K562 (cell line): ENCODE results near the gene FOXN1. TPM values are rescaled to one million over a fixed set of nuclear protein-coding genes. Genes with fewer than 3 reads are reported as not detected.

Experiments used
- ATAC-seq: fragments of 200-7000 bp; cut with Tn5 transposase; 3 replicates; pipeline ENCODE4 v1.9.1; 2020; ENCODE audit warnings: moderate library complexity
- BruUV-seq: library from RNA; stranded (reverse); fragments of 400-500 nt; replicated peaks from 2 replicates; lab custom pipeline; 2021; lab: Mats Ljungman, UMichigan
- CTCF ChIA-PET: fragments of 300-600 bp; formaldehyde crosslinking; extraction: SDS; loops from one replicate; lab custom pipeline; 2021; ENCODE audit warnings: low intra/inter-chr PET ratio; lab: Yijun Ruan, JAX
- POLR2A ChIA-PET: fragments of 300-600, 350-650 bp; sonication (Branson Sonifier 250); formaldehyde crosslinking; extraction: SDS; loops from one replicate; lab custom pipeline; 2021; ENCODE audit warnings: antibody characterized with exemption, inconsistent platforms; lab: Yijun Ruan, JAX
- DNase-seq, 4 experiments: peaks; one replicate each; pipeline versions ENCODE4 v3.0.0 to v3.0.0-alpha.2; 2011 to 2018; ENCODE audit warnings: low spot score in 3 of 4, mixed read lengths in 3 of 4; ENCODE audit errors: extremely low read depth in 1 of 4
- FAIRE-seq: peaks from 2 replicates; lab custom pipeline; 2011; peaks lifted over from hg19 to GRCh38; lab: Jason Lieb, UNC
- H2AFZ ChIP-seq: 2 replicates; pipeline ENCODE4 v1.6.0; 2011; ENCODE audit warnings: low read depth, low read length, control low read depth, inconsistent platforms
- H3K27ac ChIP-seq: fragments of 200-600 bp; 3 replicates; pipeline ENCODE4 v1.8.0; 2011; ENCODE audit warnings: low read depth, mild to moderate bottlenecking, control low read depth, inconsistent platforms, low read length, moderate library complexity, mixed read lengths; ENCODE audit errors: extremely low read depth
- H3K27me3 ChIP-seq, 2 experiments: fragments of 300-600 bp in 1 of 2; 2 replicates in 1 of 2; 3 replicates in 1 of 2; pipeline versions ENCODE4 v1.6.0 to v1.8.0; 2011; ENCODE audit warnings: inconsistent platforms in 2 of 2, low read length in 2 of 2, mild to moderate bottlenecking in 1 of 2, mixed read lengths in 1 of 2, moderate library complexity in 1 of 2; ENCODE audit not compliant: control insufficient read depth in 2 of 2, insufficient read depth in 2 of 2
- H3K36me3 ChIP-seq: fragments of 300-600 bp; 3 replicates; pipeline ENCODE4 v1.8.0; 2011; ENCODE audit warnings: mild to moderate bottlenecking, low read length, inconsistent platforms; ENCODE audit not compliant: control insufficient read depth, insufficient read depth
- H3K4me1 ChIP-seq, 2 experiments: fragments of 200-600 bp in 1 of 2; replicated peaks in 1 of 2; 2 replicates in 1 of 2; 3 replicates in 1 of 2; pipeline versions ENCODE4 v1.5.1 to v1.8.0; 2011; ENCODE audit warnings: inconsistent platforms in 2 of 2, low read length in 2 of 2, mild to moderate bottlenecking in 1 of 2, mixed read lengths in 1 of 2, moderate library complexity in 1 of 2; ENCODE audit not compliant: control insufficient read depth in 2 of 2, insufficient read depth in 2 of 2
- H3K4me2 ChIP-seq: 2 replicates; pipeline ENCODE4 v1.6.1; 2011; ENCODE audit warnings: low read length, control low read depth, inconsistent platforms, mixed read lengths; ENCODE audit not compliant: insufficient read depth
- H3K4me3 ChIP-seq: fragments of 200-600 bp; sonication (generic), shearing (Covaris generic); 2 replicates; pipeline ENCODE4 v1.5.1; 2016; ENCODE audit warnings: control low read depth, inconsistent platforms
- H3K79me2 ChIP-seq: fragments of 200-600 bp; 3 replicates; pipeline ENCODE4 v1.8.0; 2011; ENCODE audit warnings: low read length, inconsistent platforms; ENCODE audit not compliant: control insufficient read depth, insufficient read depth
- H3K9ac ChIP-seq, 2 experiments: 2 replicates each; pipeline versions ENCODE4 v1.6.0 to v1.6.1; 2011; ENCODE audit warnings: low read depth in 2 of 2, low read length in 2 of 2, control low read depth in 1 of 2, inconsistent platforms in 1 of 2, mild to moderate bottlenecking in 1 of 2, mixed read lengths in 1 of 2; ENCODE audit not compliant: insufficient read depth in 1 of 2
- H3K9me1 ChIP-seq: one replicate; pipeline ENCODE4 v1.6.0; 2011; ENCODE audit warnings: inconsistent platforms, mild to moderate bottlenecking, low read length, moderate library complexity; ENCODE audit not compliant: control insufficient read depth, insufficient read depth
- H3K9me3 ChIP-seq: replicated peaks from 2 replicates; pipeline ENCODE4 v1.5.1; 2011; ENCODE audit warnings: low read depth, low read length, inconsistent platforms; ENCODE audit not compliant: control insufficient read depth, insufficient read depth
- H4K20me1 ChIP-seq: replicated peaks from 2 replicates; pipeline ENCODE4 v1.6.1; 2011; ENCODE audit warnings: low read length, inconsistent platforms, mixed read lengths; ENCODE audit not compliant: control insufficient read depth, insufficient read depth
- MAFG ChIP-seq: fragments of 450-650 bp; conservative IDR thresholded peaks from 2 replicates; pipeline ENCODE4 v1.6.1; 2016; ENCODE audit warnings: missing genetic modification characterization, missing compliant biosample characterization
- NCOA6 ChIP-seq: fragments of 450-650 bp; IDR thresholded peaks from 2 replicates; pipeline ENCODE4 v1.6.1; 2017; ENCODE audit warnings: mild to moderate bottlenecking
- POLR2H ChIP-seq: IDR thresholded peaks from 2 replicates; pipeline ENCODE4 v1.6.1; 2016; ENCODE audit warnings: missing genetic modification characterization, low read depth, mild to moderate bottlenecking, control low read depth, missing compliant biosample characterization, moderate library complexity
- SPI1 ChIP-seq: IDR thresholded peaks from 2 replicates; pipeline ENCODE4 v1.6.1; 2011; ENCODE audit warnings: low read depth, low read length, control low read depth, borderline replicate concordance
- TEAD1 ChIP-seq, 2 experiments: fragments of 450-650 bp in 1 of 2; sonication (generic) in 1 of 2; formaldehyde crosslinking; IDR thresholded peaks; 2 replicates each; pipeline versions ENCODE4 v1.4.0 to v1.8.0; 2020 to 2022; ENCODE audit warnings: mild to moderate bottlenecking in 2 of 2, missing genetic modification reagents in 1 of 2
- WGBS: fragments of 100-300 bp; shearing (Covaris generic); methylation state at CpG from one replicate; pipeline ENCODE4 v1.1.6; 2016; ENCODE audit warnings: low coverage, mixed read lengths; ENCODE audit not compliant: insufficient coverage; ENCODE audit errors: missing lambda C conversion rate; 5-methylcytosine and 5-hydroxymethylcytosine counted together
- in situ Hi-C: fragments of 300-500 bp; cut with MboI; formaldehyde crosslinking; loops from 4 replicates; pipeline ENCODE4 v1.15.0; 2018; ENCODE audit warnings: inconsistent platforms, mixed read lengths
- intact Hi-C: fragments of 100-400 bp; cut with micrococcal nuclease; formaldehyde crosslinking; loops from 2 replicates; pipeline ENCODE4 v1.14.2; 2022
- polyA plus RNA-seq, 8 experiments: library from polyadenylated mRNA; depleted of rRNA in 4 of 8; stranded (reverse) in 5 of 8; unstranded in 3 of 8; fragments of >200 nt; fragmentation: Nextera tagmentation in 2 of 8; fragmentation: Illumina TruSeq in 1 of 8; extraction: Ambion mirVana in 2 of 8; extraction: Trizol in 1 of 8; gene quantifications; 2 replicates each; pipeline versions ENCODE4 v1.2.1 to v1.2.3, GENCODE V29; 2011 to 2014; ENCODE audit warnings: inconsistent platforms in 1 of 8, missing spikeins in 1 of 8
- total RNA-seq, 7 experiments: library from RNA; depleted of rRNA in 6 of 7; stranded (reverse); fragments of >200 nt in 6 of 7; fragmentation: Illumina TruSeq in 2 of 7; extraction: Trizol in 2 of 7; gene quantifications; 2 replicates each; pipeline versions ENCODE4 v1.2.1 to v1.2.3, GENCODE V29; 2011 to 2021; ENCODE audit warnings: low replicate concordance in 1 of 7

The FOXN1 gene
- total and polyA plus RNA-seq, 9 of the 15 experiments (the other 6 are each of a cell fraction or from before 2014, with no cell fraction given) = not detected

GRCh38 chr17:28584434-28584833, 78.3 kb downstream of the FOXN1 start:
- in situ Hi-C loops (no loop called here), intact Hi-C loops (no loop called here)
- TF ChIP-seq POLR2H (no peak), NCOA6 (no peak), SPI1 (no peak)
- H3K9ac ChIP-seq = no peak overlapping the region
- H3K9me3 ChIP-seq = no peaks in the 10 kb centered on the region
- H2AFZ ChIP-seq = no peak overlapping the region
- ATAC-seq (no peak), DNase-seq (no peak), FAIRE-seq (no peak)
- ChIA-PET CTCF (no interaction called here), POLR2A (interaction anchor here (0.6 to 16.7 kb wide), 6 partner anchors 8 to 243 kb away, joined by 3 to 274 read pairs (median 6); partner anchors contain the start of genes ALDOC, PIGS and SPAG5)
- peaks cover 3% of the 10 kb centered on the region for H3K9me1 ChIP-seq
- H3K4me2 ChIP-seq = no peak overlapping the region
- peaks cover 93% of the 10 kb centered on the region for H3K36me3 ChIP-seq
- 89% methylated on average over 3 of the region's 3 CpGs for WGBS
- no peak overlapping the region for H3K27ac ChIP-seq
- no peaks in the 10 kb centered on the region for H4K20me1 ChIP-seq
- no peaks in the 10 kb centered on the region for H3K27me3 ChIP-seq
- no peaks in the 10 kb centered on the region for H3K4me1 ChIP-seq
- 0 out of 3 replicates have a peak, but pooled peaks cover 2% of the 10 kb centered on the region for H3K79me2 ChIP-seq
- H3K4me3 ChIP-seq = no peak overlapping the region
- no TSS peak for BruUV-seq

GRCh38 chr17:28585851-28586250, 79.7 kb downstream of the FOXN1 start:
- no peak overlapping the region for H3K9ac ChIP-seq
- peaks cover 90% of the 10 kb centered on the region for H3K36me3 ChIP-seq
- H3K27me3 ChIP-seq = no peaks in the 10 kb centered on the region
- H3K4me1 ChIP-seq = no peaks in the 10 kb centered on the region
- DNase-seq (no peak), FAIRE-seq (no peak), ATAC-seq (no peak)
- intact Hi-C loops = no loop called here
- H4K20me1 ChIP-seq = no peaks in the 10 kb centered on the region
- H3K79me2 ChIP-seq = 0 out of 3 replicates have a peak, but pooled peaks cover 2% of the 10 kb centered on the region
- WGBS = 86% methylated on average over 3 of the region's 3 CpGs
- CTCF ChIA-PET = no interaction called here
- H2AFZ ChIP-seq = no peak overlapping the region
- peaks cover 3% of the 10 kb centered on the region for H3K9me1 ChIP-seq
- TF ChIP-seq TEAD1 (CRISPR knock-in tag; IDR thresholded peaks at IDR 0.05) (no peak), MAFG (tag) (no peak)
- no peaks in the 10 kb centered on the region for H3K9me3 ChIP-seq
- POLR2A ChIA-PET = interaction anchor here (0.7 to 16.7 kb wide), 4 partner anchors 9 to 512 kb away, joined by 3 to 274 read pairs (median 16); partner anchors contain the start of genes ALDOC, PIGS and SPAG5
- BruUV-seq = no TSS peak
- in situ Hi-C loops = no loop called here
- no peak overlapping the region for H3K27ac ChIP-seq
- H3K4me2 ChIP-seq = no peak overlapping the region
- H3K4me3 ChIP-seq = no peak overlapping the region

Other genes with a start within 250 kb of the FOXN1 start
Only the 7 nearest of the 23 such genes appear.
- 3.1 and 3.4 TPM in 2 replicates for gene SLC46A1, start 100.1 kb upstream of the FOXN1 start, total RNA-seq (2014; rRNA removed)
- 1.8 and 3.1 TPM in 2 replicates for gene SLC46A1, start 100.1 kb upstream of the FOXN1 start, total RNA-seq (2014; rRNA removed; fragmentation: Illumina TruSeq; extraction: Trizol)
- 2.4 and 3.1 TPM in 2 replicates for gene SLC46A1, start 100.1 kb upstream of the FOXN1 start, total RNA-seq (2015; rRNA removed; fragmentation: Illumina TruSeq; extraction: Trizol)
- 4.3 and 5.5 TPM in 2 replicates for gene SLC46A1, start 100.1 kb upstream of the FOXN1 start, total RNA-seq (2021)
- gene SLC46A1, start 100.1 kb upstream of the FOXN1 start, polyA plus RNA-seq (2011; rRNA removed) = 2.4 and 4.0 TPM in 2 replicates
- 3.9 and 4.5 TPM in 2 replicates for gene SLC46A1, start 100.1 kb upstream of the FOXN1 start, polyA plus RNA-seq (2014; fragmentation: Illumina TruSeq; extraction: Trizol)
- gene SLC46A1, start 100.1 kb upstream of the FOXN1 start, polyA plus RNA-seq (2014; fragmentation: Nextera tagmentation; extraction: Ambion mirVana) = under 1 TPM; 0.24 to 0.32 TPM
- 2.6 TPM in 2 replicates for gene SLC46A1, start 100.1 kb upstream of the FOXN1 start, polyA plus RNA-seq (2014; rRNA removed)
- not detected in 2 replicates for gene SLC13A2, start 32.7 kb upstream of the FOXN1 start, total RNA-seq (2014; rRNA removed)
- gene SLC13A2, start 32.7 kb upstream of the FOXN1 start, total RNA-seq (2014; rRNA removed; fragmentation: Illumina TruSeq; extraction: Trizol) = not detected in 2 replicates
- gene SLC13A2, start 32.7 kb upstream of the FOXN1 start, total RNA-seq (2015; rRNA removed; fragmentation: Illumina TruSeq; extraction: Trizol) = not detected in 2 replicates
- gene SLC13A2, start 32.7 kb upstream of the FOXN1 start, total RNA-seq (2021) = 0.13 TPM in 1 of 2 replicates, not detected in the other
- not detected in 2 replicates for gene SLC13A2, start 32.7 kb upstream of the FOXN1 start, polyA plus RNA-seq (2011; rRNA removed)
- not detected in 2 replicates for gene SLC13A2, start 32.7 kb upstream of the FOXN1 start, polyA plus RNA-seq (2014; fragmentation: Illumina TruSeq; extraction: Trizol)
- not detected for gene SLC13A2, start 32.7 kb upstream of the FOXN1 start, polyA plus RNA-seq (2014; fragmentation: Nextera tagmentation; extraction: Ambion mirVana)
- gene SLC13A2, start 32.7 kb upstream of the FOXN1 start, polyA plus RNA-seq (2014; rRNA removed) = not detected in 2 replicates
- gene UNC119, start 46.3 kb downstream of the FOXN1 start, total RNA-seq (2014; rRNA removed) = 32.0 and 42.0 TPM in 2 replicates
- gene UNC119, start 46.3 kb downstream of the FOXN1 start, total RNA-seq (2014; rRNA removed; fragmentation: Illumina TruSeq; extraction: Trizol) = 7.0 and 8.9 TPM in 2 replicates
- 15.7 and 15.9 TPM in 2 replicates for gene UNC119, start 46.3 kb downstream of the FOXN1 start, total RNA-seq (2015; rRNA removed; fragmentation: Illumina TruSeq; extraction: Trizol)
- 16.3 and 21.1 TPM in 2 replicates for gene UNC119, start 46.3 kb downstream of the FOXN1 start, total RNA-seq (2021)
- gene UNC119, start 46.3 kb downstream of the FOXN1 start, polyA plus RNA-seq (2011; rRNA removed) = 47.7 and 62.5 TPM in 2 replicates
- 18.5 and 21.5 TPM in 2 replicates for gene UNC119, start 46.3 kb downstream of the FOXN1 start, polyA plus RNA-seq (2014; fragmentation: Illumina TruSeq; extraction: Trizol)
- 1 to 10 TPM in 1 of 2 experiments, under 1 TPM in 1; 0.37 to 1.0 TPM for gene UNC119, start 46.3 kb downstream of the FOXN1 start, polyA plus RNA-seq (2014; fragmentation: Nextera tagmentation; extraction: Ambion mirVana)
- 29.1 and 29.6 TPM in 2 replicates for gene UNC119, start 46.3 kb downstream of the FOXN1 start, polyA plus RNA-seq (2014; rRNA removed)
- gene PIGS, start 65.2 kb downstream of the FOXN1 start, total RNA-seq (2014; rRNA removed) = 55.1 and 86.9 TPM in 2 replicates
- gene PIGS, start 65.2 kb downstream of the FOXN1 start, total RNA-seq (2014; rRNA removed; fragmentation: Illumina TruSeq; extraction: Trizol) = 52.5 and 57.6 TPM in 2 replicates
- gene PIGS, start 65.2 kb downstream of the FOXN1 start, total RNA-seq (2015; rRNA removed; fragmentation: Illumina TruSeq; extraction: Trizol) = 51.5 and 55.3 TPM in 2 replicates
- gene PIGS, start 65.2 kb downstream of the FOXN1 start, total RNA-seq (2021) = 109 and 114 TPM in 2 replicates
- gene PIGS, start 65.2 kb downstream of the FOXN1 start, polyA plus RNA-seq (2011; rRNA removed) = 64.4 and 76.9 TPM in 2 replicates
- gene PIGS, start 65.2 kb downstream of the FOXN1 start, polyA plus RNA-seq (2014; fragmentation: Illumina TruSeq; extraction: Trizol) = 138 TPM in 2 replicates
- 10 to 100 TPM; 47.5 to 55.8 TPM for gene PIGS, start 65.2 kb downstream of the FOXN1 start, polyA plus RNA-seq (2014; fragmentation: Nextera tagmentation; extraction: Ambion mirVana)
- 68.4 and 68.7 TPM in 2 replicates for gene PIGS, start 65.2 kb downstream of the FOXN1 start, polyA plus RNA-seq (2014; rRNA removed)
- 93.5 and 102 TPM in 2 replicates for gene ALDOC, start 70.5 kb downstream of the FOXN1 start, total RNA-seq (2014; rRNA removed)
- 52.0 and 64.1 TPM in 2 replicates for gene ALDOC, start 70.5 kb downstream of the FOXN1 start, total RNA-seq (2014; rRNA removed; fragmentation: Illumina TruSeq; extraction: Trizol)
- 42.8 and 43.2 TPM in 2 replicates for gene ALDOC, start 70.5 kb downstream of the FOXN1 start, total RNA-seq (2015; rRNA removed; fragmentation: Illumina TruSeq; extraction: Trizol)
- gene ALDOC, start 70.5 kb downstream of the FOXN1 start, total RNA-seq (2021) = 69.8 and 74.2 TPM in 2 replicates
- gene ALDOC, start 70.5 kb downstream of the FOXN1 start, polyA plus RNA-seq (2011; rRNA removed) = 263 and 354 TPM in 2 replicates
- gene ALDOC, start 70.5 kb downstream of the FOXN1 start, polyA plus RNA-seq (2014; fragmentation: Illumina TruSeq; extraction: Trizol) = 110 and 122 TPM in 2 replicates
- gene ALDOC, start 70.5 kb downstream of the FOXN1 start, polyA plus RNA-seq (2014; fragmentation: Nextera tagmentation; extraction: Ambion mirVana) = 100 to 1,000 TPM in 1 of 2 experiments, 10 to 100 TPM in 1; 93.5 to 124 TPM
- 99.2 and 113 TPM in 2 replicates for gene ALDOC, start 70.5 kb downstream of the FOXN1 start, polyA plus RNA-seq (2014; rRNA removed)
- gene SPAG5, start 92.7 kb downstream of the FOXN1 start, total RNA-seq (2014; rRNA removed) = 124 and 144 TPM in 2 replicates
- 149 and 151 TPM in 2 replicates for gene SPAG5, start 92.7 kb downstream of the FOXN1 start, total RNA-seq (2014; rRNA removed; fragmentation: Illumina TruSeq; extraction: Trizol)
- gene SPAG5, start 92.7 kb downstream of the FOXN1 start, total RNA-seq (2015; rRNA removed; fragmentation: Illumina TruSeq; extraction: Trizol) = 151 and 156 TPM in 2 replicates
- 134 and 143 TPM in 2 replicates for gene SPAG5, start 92.7 kb downstream of the FOXN1 start, total RNA-seq (2021)
- 192 and 229 TPM in 2 replicates for gene SPAG5, start 92.7 kb downstream of the FOXN1 start, polyA plus RNA-seq (2011; rRNA removed)
- 133 and 140 TPM in 2 replicates for gene SPAG5, start 92.7 kb downstream of the FOXN1 start, polyA plus RNA-seq (2014; fragmentation: Illumina TruSeq; extraction: Trizol)
- gene SPAG5, start 92.7 kb downstream of the FOXN1 start, polyA plus RNA-seq (2014; fragmentation: Nextera tagmentation; extraction: Ambion mirVana) = 100 to 1,000 TPM in 1 of 2 experiments, 10 to 100 TPM in 1; 94.4 to 286 TPM
- 143 and 157 TPM in 2 replicates for gene SPAG5, start 92.7 kb downstream of the FOXN1 start, polyA plus RNA-seq (2014; rRNA removed)
- gene RSKR, start 107.8 kb downstream of the FOXN1 start, total RNA-seq (2014; rRNA removed) = 10.3 and 12.2 TPM in 2 replicates
- gene RSKR, start 107.8 kb downstream of the FOXN1 start, total RNA-seq (2014; rRNA removed; fragmentation: Illumina TruSeq; extraction: Trizol) = 14.3 and 17.2 TPM in 2 replicates
- gene RSKR, start 107.8 kb downstream of the FOXN1 start, total RNA-seq (2015; rRNA removed; fragmentation: Illumina TruSeq; extraction: Trizol) = 13.6 and 16.2 TPM in 2 replicates
- gene RSKR, start 107.8 kb downstream of the FOXN1 start, total RNA-seq (2021) = 25.0 and 25.8 TPM in 2 replicates
- 42.2 and 42.3 TPM in 2 replicates for gene RSKR, start 107.8 kb downstream of the FOXN1 start, polyA plus RNA-seq (2011; rRNA removed)
- gene RSKR, start 107.8 kb downstream of the FOXN1 start, polyA plus RNA-seq (2014; fragmentation: Illumina TruSeq; extraction: Trizol) = 19.3 and 21.9 TPM in 2 replicates
- gene RSKR, start 107.8 kb downstream of the FOXN1 start, polyA plus RNA-seq (2014; fragmentation: Nextera tagmentation; extraction: Ambion mirVana) = 1 to 10 TPM; 1.4 to 4.0 TPM
- gene RSKR, start 107.8 kb downstream of the FOXN1 start, polyA plus RNA-seq (2014; rRNA removed) = 26.6 and 26.7 TPM in 2 replicates